ENCODE data around the gene USP3. TPM values are rescaled to one million over a fixed set of nuclear protein-coding genes. Genes with fewer than 3 reads are reported as not detected.
A peak's percentile ranks its signal among the peaks of the same experiment; 100 is the strongest.

USP3 gene
- total RNA-seq, 2 experiments from 2014 or later = 57.1 to 58.6 TPM

DNA sequence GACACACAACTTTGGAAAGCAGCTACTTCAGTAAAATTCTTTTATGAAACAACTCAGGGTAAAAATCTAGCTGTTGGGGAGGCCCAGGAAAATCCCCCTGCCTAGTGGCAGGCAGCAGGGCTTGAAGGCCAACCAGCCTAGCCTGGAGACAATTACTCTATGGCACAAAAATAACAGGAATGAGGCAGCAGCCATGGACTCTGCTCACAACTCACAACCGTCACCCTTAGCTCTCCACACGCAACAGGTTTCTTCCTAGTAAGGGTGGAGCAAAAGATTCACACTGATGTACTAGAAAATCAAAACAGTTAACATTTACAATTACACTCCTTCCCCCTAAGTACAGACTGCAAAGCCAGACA lies 92.3 kb downstream of the USP3 start:
- intact Hi-C loops (cut with micrococcal nuclease) = loop anchor here (5.0 kb wide), 2 partner anchors 89 to 129 kb away; no protein-coding TSS in a partner anchor
- H3K9me3 Mint-ChIP-seq = no peaks in the 10 kb centered on the region
- H3K27ac Mint-ChIP-seq = peak overlapping the region; percentile 63
- H3K36me3 Mint-ChIP-seq (ENCODE audit: low read depth) = peaks cover 29% of the 10 kb centered on the region
- TF ChIP-seq, protein P1, sequence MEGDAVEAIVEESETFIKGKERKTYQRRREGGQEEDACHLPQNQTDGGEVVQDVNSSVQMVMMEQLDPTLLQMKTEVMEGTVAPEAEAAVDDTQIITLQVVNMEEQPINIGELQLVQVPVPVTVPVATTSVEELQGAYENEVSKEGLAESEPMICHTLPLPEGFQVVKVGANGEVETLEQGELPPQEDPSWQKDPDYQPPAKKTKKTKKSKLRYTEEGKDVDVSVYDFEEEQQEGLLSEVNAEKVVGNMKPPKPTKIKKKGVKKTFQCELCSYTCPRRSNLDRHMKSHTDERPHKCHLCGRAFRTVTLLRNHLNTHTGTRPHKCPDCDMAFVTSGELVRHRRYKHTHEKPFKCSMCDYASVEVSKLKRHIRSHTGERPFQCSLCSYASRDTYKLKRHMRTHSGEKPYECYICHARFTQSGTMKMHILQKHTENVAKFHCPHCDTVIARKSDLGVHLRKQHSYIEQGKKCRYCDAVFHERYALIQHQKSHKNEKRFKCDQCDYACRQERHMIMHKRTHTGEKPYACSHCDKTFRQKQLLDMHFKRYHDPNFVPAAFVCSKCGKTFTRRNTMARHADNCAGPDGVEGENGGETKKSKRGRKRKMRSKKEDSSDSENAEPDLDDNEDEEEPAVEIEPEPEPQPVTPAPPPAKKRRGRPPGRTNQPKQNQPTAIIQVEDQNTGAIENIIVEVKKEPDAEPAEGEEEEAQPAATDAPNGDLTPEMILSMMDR (IDR thresholded peaks at IDR 0.05) = no peak
- CTCF ChIA-PET = interaction anchor here (1.2 to 8.6 kb wide), 6 partner anchors 18 to 549 kb away, joined by 3 to 61 read pairs (median 4); partner anchors contain the start of gene USP3
- POLR2A ChIA-PET = interaction anchor here (0.9 to 2.9 kb wide), 3 partner anchors 51 to 104 kb away, joined by 3 to 15 read pairs (median 3); partner anchors contain the start of gene USP3
- no peaks in the 10 kb centered on the region for H3K27me3 Mint-ChIP-seq
- no peak for DNase-seq
- H3K4me1 Mint-ChIP-seq (ENCODE audit: low read depth) = peaks cover 66% of the 10 kb centered on the region
- ATAC-seq = no peak
- H3K4me3 Mint-ChIP-seq = no peak overlapping the region

DNA sequence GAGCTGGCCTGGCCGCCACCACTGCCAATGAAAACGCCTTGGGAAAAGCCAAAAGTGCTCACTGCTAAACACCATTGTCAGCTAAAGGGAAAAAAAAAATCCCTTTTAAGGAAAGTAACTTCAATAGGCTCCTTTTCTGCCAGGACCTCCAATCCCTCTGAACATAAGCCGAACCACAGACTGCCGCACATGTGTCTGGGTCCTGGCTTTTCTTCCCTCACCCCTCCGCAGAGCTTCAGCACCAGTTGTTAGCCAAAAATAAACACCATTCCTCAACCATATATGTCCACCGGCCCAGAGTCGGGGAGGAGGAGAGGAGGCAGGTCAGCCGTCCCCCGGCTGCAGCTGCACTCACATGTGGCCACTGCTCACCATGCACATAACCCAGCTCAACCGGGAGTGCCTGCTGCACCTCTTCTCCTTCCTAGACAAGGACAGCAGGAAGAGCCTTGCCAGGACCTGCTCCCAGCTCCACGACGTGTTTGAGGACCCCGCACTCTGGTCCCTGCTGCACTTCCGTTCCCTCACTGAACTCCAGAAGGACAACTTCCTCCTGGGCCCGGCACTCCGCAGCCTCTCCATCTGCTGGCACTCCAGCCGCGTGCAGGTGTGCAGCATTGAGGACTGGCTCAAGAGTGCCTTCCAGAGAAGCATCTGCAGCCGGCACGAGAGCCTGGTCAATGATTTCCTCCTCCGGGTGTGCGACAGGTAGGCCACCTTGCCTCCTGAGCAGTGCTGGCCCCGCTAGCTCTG lies 92.8 kb downstream of the USP3 start, which contains the start of gene FBXL22:
FBXL22 (plus strand) TSS at position 350 of the 753 bp plus-strand sequence; CDS start at position 356, 6 bp downstream.
- H3K4me1 Mint-ChIP-seq (ENCODE audit: low read depth) = peaks cover 65% of the 10 kb centered on the region
- H3K27me3 Mint-ChIP-seq = no peaks in the 10 kb centered on the region
- DNase-seq (no peak), ATAC-seq (no peak)
- no peaks in the 10 kb centered on the region for H3K9me3 Mint-ChIP-seq
- TF ChIP-seq, protein P1 (IDR thresholded peaks at IDR 0.05) = no peak
- peaks cover 24% of the 10 kb centered on the region for H3K36me3 Mint-ChIP-seq (ENCODE audit: low read depth)
- ChIA-PET CTCF (interaction anchor here (1.2 to 8.6 kb wide), 8 partner anchors 13 to 549 kb away, joined by 3 to 61 read pairs (median 4); partner anchors contain the start of gene USP3), POLR2A (interaction anchor here (0.9 to 2.9 kb wide), 3 partner anchors 51 to 104 kb away, joined by 3 to 15 read pairs (median 3); partner anchors contain the start of gene USP3)
- H3K27ac Mint-ChIP-seq = peak within 1 kb of the TSS; percentile 63
- no peak within 1 kb of the TSS for H3K4me3 Mint-ChIP-seq
- intact Hi-C loops (cut with micrococcal nuclease) = loop anchor here (5.0 kb wide), 2 partner anchors 90 to 130 kb away; no protein-coding TSS in a partner anchor

DNA sequence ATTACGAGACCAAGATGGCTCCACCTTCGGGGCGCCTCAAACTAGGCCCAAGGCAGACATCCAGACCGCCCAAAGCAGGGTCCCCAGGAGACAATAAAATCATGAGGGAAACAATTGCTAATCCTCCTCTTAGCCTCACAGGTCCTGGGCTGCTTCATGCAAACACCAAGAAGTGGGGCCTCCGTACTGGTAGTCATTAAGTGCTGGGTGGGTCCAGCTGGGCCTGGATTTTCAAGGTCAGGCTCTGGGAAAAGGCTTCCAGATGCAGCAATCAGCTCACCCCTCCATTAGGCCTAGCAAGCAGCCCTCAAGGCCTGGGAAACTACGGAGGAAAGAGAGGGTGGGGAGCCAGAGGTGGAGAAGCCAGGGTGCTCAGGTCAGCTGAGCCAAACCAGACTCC lies 93.4 kb downstream of the USP3 start:
- POLR2A ChIA-PET = interaction anchor here (0.9 to 2.9 kb wide), 2 partner anchors 93 to 105 kb away, joined by 3 to 15 read pairs; partner anchors contain the start of gene USP3
- no peaks in the 10 kb centered on the region for H3K9me3 Mint-ChIP-seq
- intact Hi-C loops (cut with micrococcal nuclease) = loop anchor here (5.0 kb wide), 2 partner anchors 91 to 131 kb away; no protein-coding TSS in a partner anchor
- H3K36me3 Mint-ChIP-seq (ENCODE audit: low read depth) = peaks cover 21% of the 10 kb centered on the region
- H3K27ac Mint-ChIP-seq = no peak overlapping the region
- CTCF ChIA-PET = interaction anchor here (1.2 to 8.6 kb wide), 8 partner anchors 8 to 131 kb away, joined by 3 to 61 read pairs (median 7); partner anchors contain the start of gene USP3
- H3K27me3 Mint-ChIP-seq = no peaks in the 10 kb centered on the region
- no peak overlapping the region for H3K4me3 Mint-ChIP-seq
- ATAC-seq (no peak), DNase-seq (no peak)
- TF ChIP-seq, protein P1 (IDR thresholded peaks at IDR 0.05) = no peak
- H3K4me1 Mint-ChIP-seq (ENCODE audit: low read depth) = peaks cover 65% of the 10 kb centered on the region

DNA sequence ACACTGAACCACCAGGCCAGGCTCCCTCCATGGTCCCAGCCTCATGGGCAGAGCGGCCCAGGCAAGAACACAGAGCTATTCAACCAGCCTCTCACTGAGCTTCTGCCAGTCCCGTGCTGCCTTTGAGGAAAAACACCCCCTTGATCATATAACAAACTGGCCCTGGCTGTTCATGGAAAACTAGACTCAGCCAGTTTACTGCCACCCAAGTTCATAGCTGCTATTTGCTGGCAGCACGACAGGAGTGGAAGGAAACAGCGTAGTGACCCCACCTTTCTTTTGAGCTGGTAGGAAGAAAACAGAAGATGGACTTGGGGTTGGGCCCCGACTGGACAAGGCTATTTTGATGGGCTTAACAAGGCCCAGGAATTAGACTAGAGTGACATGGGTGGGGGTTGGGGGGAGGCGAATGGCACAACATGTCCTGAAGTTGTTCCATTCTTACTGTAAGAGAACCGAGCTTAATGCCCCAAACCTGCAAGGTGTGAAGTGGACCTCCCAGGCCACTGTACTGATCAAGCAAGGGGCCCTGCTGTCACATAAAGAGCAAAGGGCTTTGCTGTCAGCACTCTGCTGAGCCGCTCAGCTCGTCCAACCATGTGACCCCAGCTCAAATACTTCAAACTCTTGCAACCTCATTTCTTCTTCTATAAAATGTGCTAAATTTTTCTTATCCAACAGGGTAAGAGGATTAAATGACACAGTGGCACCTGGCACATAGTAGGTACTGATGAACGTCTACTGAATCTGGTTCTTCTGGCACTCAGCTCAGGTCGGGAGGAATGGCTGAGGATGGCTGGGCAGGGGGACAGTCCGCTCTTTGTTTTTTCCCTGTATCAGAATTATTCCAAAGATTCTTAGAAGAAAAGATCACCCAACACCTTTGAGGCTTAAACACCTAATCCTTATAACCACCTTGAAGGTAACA lies 94.3 kb downstream of the USP3 start:
- Mint-ChIP-seq H3K9me3 (no peaks in the 10 kb centered on the region), H3K27me3 (no peaks in the 10 kb centered on the region), H3K27ac (peak overlapping the region; percentile 89), H3K36me3 (ENCODE audit: low read depth) (peaks cover 12% of the 10 kb centered on the region), H3K4me1 (ENCODE audit: low read depth) (peaks cover 60% of the 10 kb centered on the region), H3K4me3 (peak overlapping the region; percentile 87)
- DNase-seq = no peak
- ChIA-PET CTCF (interaction anchor here (0.7 to 8.6 kb wide), 21 partner anchors 9 to 554 kb away, joined by 3 to 61 read pairs (median 4); partner anchors contain the start of gene USP3), POLR2A (interaction anchor here (0.6 to 5.4 kb wide), 7 partner anchors 11 to 219 kb away, joined by 3 to 39 read pairs (median 4); partner anchors contain the start of gene USP3)
- intact Hi-C loops (cut with micrococcal nuclease) = loop anchor here (5.0 kb wide), 2 partner anchors 91 to 131 kb away; no protein-coding TSS in a partner anchor
- no peak for ATAC-seq
- TF ChIP-seq, protein P1 (IDR thresholded peaks at IDR 0.05) = no peak

Data from activated CD8-positive, alpha-beta T cell treated with anti-CD3 and anti-CD28 coated beads for 36 hours (primary cell).